ENCODE data around the gene POLR1D. TPM values are rescaled to one million over a fixed set of nuclear protein-coding genes. Genes with fewer than 3 reads are reported as not detected.

The POLR1D gene
- total and polyA plus RNA-seq, 2 experiments from 2014 or later, result 53.0 to 66.8 TPM

- H3K9ac ChIP-seq, result no peak overlapping the region
- no peaks in the 10 kb centered on the region for H3K9me3 ChIP-seq (ENCODE audit: low read depth)
- H3K4me3 ChIP-seq, result no peak overlapping the region
- in situ Hi-C loops (cut with MboI), result no loop called here
- peaks cover 16% of the 10 kb centered on the region for H3K79me2 ChIP-seq (ENCODE audit: insufficient read depth)
- H3K27ac ChIP-seq, result no peak overlapping the region
- no peak overlapping the region for H2AFZ ChIP-seq
- H3K9me2 ChIP-seq (ENCODE audit: insufficient read depth), result no peaks in the 10 kb centered on the region
- no peak for TF ChIP-seq EZH2 (IDR thresholded peaks at IDR 0.05; ENCODE audit: insufficient read depth, poor library complexity, severe bottlenecking)
- no peak for TF ChIP-seq EZH2phosphoT487 (IDR thresholded peaks at IDR 0.05; ENCODE audit: insufficient read depth, low read depth)
- H3K4me1 ChIP-seq (ENCODE audit: insufficient read depth), result peaks cover 9% of the 10 kb centered on the region
- H3K4me2 ChIP-seq (ENCODE audit: unreplicated experiment), result no peak overlapping the region
- H3K27me3 ChIP-seq (replicated peaks; ENCODE audit: insufficient read depth), result no peaks in the 10 kb centered on the region
- no peaks in the 10 kb centered on the region for H3F3A ChIP-seq (ENCODE audit: insufficient read depth)
- H4K20me1 ChIP-seq (ENCODE audit: insufficient read depth), result no peaks in the 10 kb centered on the region
- DNase-seq, result peak; percentile 65
- WGBS, 2 experiments (ENCODE audit: low coverage in 1 of 2, low lambda C conversion rate in 2 of 2, missing lambda C conversion rate in 2 of 2), result 75 to 76% methylated on average over 5 of the region's 5 CpGs
- H3K36me3 ChIP-seq (ENCODE audit: low read depth), result no peaks in the 10 kb centered on the region
Measured at GRCh38 chr13:27599845-27600553, 21.7 kb upstream of the POLR1D start.

GRCh38 chr13:27600711-27601110 lies 21.0 kb upstream of the POLR1D start:
- Histone ChIP-seq H3K4me2 (ENCODE audit: unreplicated experiment) (no peak overlapping the region), H3F3A (ENCODE audit: insufficient read depth) (no peaks in the 10 kb centered on the region), H3K27me3 (replicated peaks; ENCODE audit: insufficient read depth) (no peaks in the 10 kb centered on the region), H3K9me3 (ENCODE audit: low read depth) (no peaks in the 10 kb centered on the region), H3K4me1 (ENCODE audit: insufficient read depth) (peaks cover 9% of the 10 kb centered on the region), H4K20me1 (ENCODE audit: insufficient read depth) (no peaks in the 10 kb centered on the region), H3K27ac (no peak overlapping the region), H3K9me2 (ENCODE audit: insufficient read depth) (no peaks in the 10 kb centered on the region), H3K4me3 (no peak overlapping the region), H2AFZ (no peak overlapping the region), H3K9ac (no peak overlapping the region), H3K79me2 (ENCODE audit: insufficient read depth) (peaks cover 23% of the 10 kb centered on the region), H3K36me3 (ENCODE audit: low read depth) (no peaks in the 10 kb centered on the region)
- in situ Hi-C loops (cut with MboI), result no loop called here
- TF ChIP-seq EZH2 (IDR thresholded peaks at IDR 0.05; ENCODE audit: insufficient read depth, poor library complexity, severe bottlenecking), result no peak
- TF ChIP-seq EZH2phosphoT487 (IDR thresholded peaks at IDR 0.05; ENCODE audit: insufficient read depth, low read depth), result no peak
- DNase-seq, result no peak
- 90 to 97% methylated on average over 1 of the region's 1 CpG for WGBS, 2 experiments (ENCODE audit: low coverage in 1 of 2, low lambda C conversion rate in 2 of 2, missing lambda C conversion rate in 2 of 2)

- in situ Hi-C loops (cut with MboI), result no loop called here
- H3K9me3 ChIP-seq (ENCODE audit: low read depth), result no peaks in the 10 kb centered on the region
- peaks cover 28% of the 10 kb centered on the region for H3K79me2 ChIP-seq (ENCODE audit: insufficient read depth)
- DNase-seq, result no peak
- H3K9ac ChIP-seq, result no peak overlapping the region
- no peaks in the 10 kb centered on the region for H4K20me1 ChIP-seq (ENCODE audit: insufficient read depth)
- no peak overlapping the region for H3K4me2 ChIP-seq (ENCODE audit: unreplicated experiment)
- no peaks in the 10 kb centered on the region for H3K27me3 ChIP-seq (replicated peaks; ENCODE audit: insufficient read depth)
- TF ChIP-seq EZH2 (IDR thresholded peaks at IDR 0.05; ENCODE audit: insufficient read depth, poor library complexity, severe bottlenecking) (no peak), EZH2phosphoT487 (IDR thresholded peaks at IDR 0.05; ENCODE audit: insufficient read depth, low read depth) (no peak)
- 93 to 96% methylated on average over 2 of the region's 2 CpGs for WGBS, 2 experiments (ENCODE audit: low coverage in 1 of 2, low lambda C conversion rate in 2 of 2, missing lambda C conversion rate in 2 of 2)
- H3K4me1 ChIP-seq (ENCODE audit: insufficient read depth), result peaks cover 9% of the 10 kb centered on the region
- H3K27ac ChIP-seq, result no peak overlapping the region
- H3F3A ChIP-seq (ENCODE audit: insufficient read depth), result no peaks in the 10 kb centered on the region
- no peak overlapping the region for H2AFZ ChIP-seq
- H3K9me2 ChIP-seq (ENCODE audit: insufficient read depth), result no peaks in the 10 kb centered on the region
- H3K4me3 ChIP-seq, result no peak overlapping the region
- H3K36me3 ChIP-seq (ENCODE audit: low read depth), result no peaks in the 10 kb centered on the region
Measured at GRCh38 chr13:27601208-27601607, 20.5 kb upstream of the POLR1D start.

GRCh38 chr13:27601803-27602202 lies 19.9 kb upstream of the POLR1D start:
- TF ChIP-seq EZH2phosphoT487 (IDR thresholded peaks at IDR 0.05; ENCODE audit: insufficient read depth, low read depth) (no peak), EZH2 (IDR thresholded peaks at IDR 0.05; ENCODE audit: insufficient read depth, poor library complexity, severe bottlenecking) (no peak)
- Histone ChIP-seq H3K79me2 (ENCODE audit: insufficient read depth) (peaks cover 28% of the 10 kb centered on the region), H2AFZ (no peak overlapping the region), H3K9me2 (ENCODE audit: insufficient read depth) (no peaks in the 10 kb centered on the region), H3K4me2 (ENCODE audit: unreplicated experiment) (no peak overlapping the region), H3K4me3 (no peak overlapping the region), H3K9ac (no peak overlapping the region), H3F3A (ENCODE audit: insufficient read depth) (no peaks in the 10 kb centered on the region), H3K9me3 (ENCODE audit: low read depth) (no peaks in the 10 kb centered on the region), H3K27ac (no peak overlapping the region), H3K27me3 (replicated peaks; ENCODE audit: insufficient read depth) (no peaks in the 10 kb centered on the region), H4K20me1 (ENCODE audit: insufficient read depth) (no peaks in the 10 kb centered on the region), H3K36me3 (ENCODE audit: low read depth) (no peaks in the 10 kb centered on the region), H3K4me1 (ENCODE audit: insufficient read depth) (peaks cover 9% of the 10 kb centered on the region)
- 96 to 100% methylated on average over 2 of the region's 2 CpGs for WGBS, 2 experiments (ENCODE audit: low coverage in 1 of 2, low lambda C conversion rate in 2 of 2, missing lambda C conversion rate in 2 of 2)
- in situ Hi-C loops (cut with MboI), result no loop called here
- DNase-seq, result no peak
